Stimulated activated naive CD8-positive, alpha-beta T cell treated with anti-CD3 and anti-CD28 coated beads, Interleukin-15, amount 100 ng/mL, for 72 hours (primary cell): Measurements from ENCODE around the gene TACC2.
A peak's percentile ranks its signal among the peaks of the same experiment; 100 is the strongest.
"Not testable (repeated sequence)": the region's sequence is repeated elsewhere in the genome, so short reads cannot be mapped to it uniquely, and the experiment has no call there.

ENCODE experiments used
- ATAC-seq: fragments of 150-1000 bp; cut with Tn5 transposase; 2 replicates; pipeline ENCODE4 v1.10.0; 2021; ENCODE audit warnings: mild to moderate bottlenecking, moderate library complexity
- DNase-seq, 2 donors: peaks; one replicate each; pipeline ENCODE4 v3.0.0; 2021 to 2022
- H3K27ac Mint-ChIP-seq, 2 donors: one replicate each; pipeline ENCODE4 v1.8.0; 2022; ENCODE audit warnings: mild to moderate bottlenecking in 2 of 2, mixed read lengths in 2 of 2, moderate library complexity in 2 of 2
- H3K27me3 Mint-ChIP-seq: one replicate; pipeline ENCODE4 v1.8.0; 2022; ENCODE audit warnings: mixed read lengths
- H3K4me1 Mint-ChIP-seq: one replicate; pipeline ENCODE4 v1.8.0; 2022; ENCODE audit warnings: mild to moderate bottlenecking, mixed read lengths
- H3K4me3 Mint-ChIP-seq, 2 donors: one replicate each; pipeline ENCODE4 v1.8.0; 2022; ENCODE audit warnings: mild to moderate bottlenecking in 2 of 2, mixed read lengths in 2 of 2, moderate library complexity in 1 of 2
- H3K9me3 Mint-ChIP-seq, 2 donors: one replicate each; pipeline ENCODE4 v1.8.0; 2022; ENCODE audit warnings: mixed read lengths in 2 of 2

The TACC2 gene

DNA sequence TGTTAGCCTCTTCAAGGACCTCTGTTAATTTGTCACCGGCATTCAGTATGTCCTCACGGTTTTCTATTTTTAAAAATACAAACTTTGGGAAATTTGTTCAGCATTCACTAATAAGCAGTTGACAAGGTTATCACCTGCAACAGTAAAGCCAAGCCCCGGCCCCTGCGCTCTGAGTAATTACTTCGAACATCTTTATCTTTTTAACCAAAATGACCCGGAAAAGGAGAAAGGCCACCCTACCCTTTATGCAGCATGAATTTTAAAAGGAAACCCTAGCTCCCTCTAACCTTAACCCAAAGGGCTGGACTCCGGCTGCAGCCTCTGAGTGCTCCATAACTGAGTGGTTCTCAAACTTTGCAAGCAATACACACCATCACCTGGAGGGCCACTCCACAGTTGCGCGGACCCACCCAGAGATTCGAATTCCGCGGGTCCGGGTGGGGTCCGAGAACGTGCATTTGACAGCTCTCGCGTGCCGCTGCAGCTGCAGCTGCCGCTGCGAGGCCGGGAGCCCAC, 14.9 kb upstream of the TACC2 start:
- Mint-ChIP-seq H3K9me3 (peaks cover 17 to 20% of the 10 kb centered on the region in 2 donors), H3K27ac (peak overlapping the region; percentile 52 to 54), H3K4me1 (peaks cover 22% of the 10 kb centered on the region), H3K4me3 (peak overlapping the region; percentile 86 to 90), H3K27me3 (no peaks in the 10 kb centered on the region)
- ATAC-seq (peak; percentile 42), DNase-seq (no peak)

DNA sequence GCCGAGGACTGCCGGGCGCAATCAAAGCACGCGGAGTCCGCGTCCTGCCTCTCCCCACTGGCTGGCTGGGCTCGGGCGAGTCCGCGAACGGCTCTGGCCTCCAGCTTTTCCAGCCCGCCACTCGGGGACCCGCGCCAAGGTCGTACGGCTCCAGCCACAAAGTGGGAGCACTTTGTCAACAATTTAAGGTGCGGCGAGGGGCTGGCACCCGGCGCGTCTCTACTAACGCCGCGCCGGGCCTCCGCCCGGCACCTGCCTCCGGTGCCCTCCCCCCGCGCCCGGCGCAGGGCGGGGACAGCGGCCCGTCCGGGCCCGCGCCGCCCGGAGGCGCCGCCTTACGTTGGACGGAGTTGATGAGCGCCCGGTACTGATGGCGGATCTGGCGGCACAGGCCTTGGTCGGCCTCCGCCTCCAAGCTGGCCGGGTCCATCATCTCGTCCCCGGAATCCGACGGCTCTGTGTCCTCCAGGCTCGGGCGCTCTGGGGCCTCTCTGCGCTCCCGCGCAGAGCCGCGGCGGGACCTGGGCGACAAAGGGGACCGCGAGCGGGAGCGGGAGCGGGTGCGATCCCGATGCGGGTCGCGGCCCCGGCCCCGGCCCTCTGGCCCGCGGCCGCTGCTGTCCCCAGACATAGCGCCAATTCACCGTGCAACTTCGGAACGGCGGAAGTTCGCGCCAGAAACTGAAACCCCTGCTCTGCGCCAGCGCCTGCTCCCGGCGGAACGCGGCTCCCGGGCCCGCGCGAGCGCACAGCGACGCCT, 14.2 kb upstream of the TACC2 start, which contains the start of gene NSMCE4A:
Gene NSMCE4A (minus strand): TSS at position 683 of the 760 bp plus-strand sequence. CDS start 52 bp downstream, at position 631.
- H3K4me3 Mint-ChIP-seq, result peak within 1 kb of the TSS; percentile 86 to 90
- ATAC-seq (peak; percentile 90), DNase-seq (peak; percentile 77 to 79)
- no peaks in the 10 kb centered on the region for H3K27me3 Mint-ChIP-seq
- peaks cover 17 to 20% of the 10 kb centered on the region in 2 donors for H3K9me3 Mint-ChIP-seq
- peak within 1 kb of the TSS; percentile 52 to 54 for H3K27ac Mint-ChIP-seq
- H3K4me1 Mint-ChIP-seq, result peaks cover 22% of the 10 kb centered on the region

DNA sequence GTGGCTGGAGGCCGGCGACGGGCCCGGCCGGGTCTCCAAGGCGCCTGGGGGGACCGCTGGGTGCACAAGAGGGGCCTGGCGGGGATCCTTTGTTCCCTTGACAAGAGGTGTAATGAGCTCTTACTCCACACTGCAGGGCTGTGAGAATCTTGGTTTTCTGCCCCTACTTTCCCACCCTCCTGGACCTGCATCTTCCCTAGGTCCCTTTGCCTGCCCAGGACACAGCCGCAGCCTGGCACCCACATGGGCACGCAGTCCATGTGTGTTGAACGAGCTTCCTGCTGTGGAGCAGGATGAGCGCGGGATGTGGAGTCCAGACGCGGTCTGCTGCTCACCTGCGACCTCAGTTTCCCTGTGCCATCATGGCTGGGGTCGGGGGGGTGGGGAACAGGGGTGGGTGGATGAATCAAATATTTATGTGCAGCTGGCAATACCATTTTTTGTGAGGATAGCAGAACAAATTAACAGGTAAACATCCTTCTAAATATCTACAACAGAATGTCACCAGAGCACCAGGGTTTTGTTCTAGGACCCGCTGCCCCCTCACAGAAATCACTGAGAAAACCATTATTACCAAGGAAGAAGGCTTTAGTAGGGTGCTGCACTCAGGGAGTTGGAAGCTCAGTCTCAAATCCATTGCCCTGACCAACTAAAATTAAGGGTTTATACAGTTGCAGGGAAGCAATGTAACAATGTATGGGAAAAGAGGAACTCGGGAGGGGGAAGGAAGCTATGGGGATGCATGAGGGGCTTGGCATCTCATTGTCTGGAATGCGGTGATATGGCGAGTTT, 13.5 kb upstream of the TACC2 start:
- Mint-ChIP-seq H3K27me3 (no peaks in the 10 kb centered on the region), H3K9me3 (peaks cover 17 to 20% of the 10 kb centered on the region in 2 donors), H3K4me1 (peaks cover 22% of the 10 kb centered on the region), H3K27ac (peak overlapping the region in 1 of 2 donors; percentile 52), H3K4me3 (peak overlapping the region; percentile 64 to 90)
- ATAC-seq, result no peak
- no peak for DNase-seq

DNA sequence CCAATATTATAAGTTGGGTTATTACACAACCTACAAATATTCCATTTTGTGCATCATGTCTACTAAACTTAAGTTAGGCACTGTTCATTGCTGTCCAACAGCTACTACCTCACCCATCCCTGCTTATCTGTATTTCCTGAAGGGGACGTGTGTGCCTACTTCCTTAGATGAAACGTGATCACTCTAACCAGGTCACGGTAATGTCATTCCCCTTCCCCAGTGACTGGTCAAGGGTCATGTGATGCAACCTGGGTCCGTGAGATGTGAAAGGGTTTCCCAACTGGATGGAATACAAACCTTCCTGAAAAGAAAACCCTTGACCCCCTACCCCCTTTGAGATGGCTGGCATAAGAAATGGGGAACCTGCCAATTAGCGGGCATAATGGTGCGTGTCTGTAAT, 12.4 kb upstream of the TACC2 start:
- Mint-ChIP-seq H3K27ac (no peak overlapping the region), H3K4me1 (peaks cover 22% of the 10 kb centered on the region), H3K9me3 (peaks cover 17 to 27% of the 10 kb centered on the region in 2 donors), H3K4me3 (no peak overlapping the region), H3K27me3 (no peaks in the 10 kb centered on the region)
- no peak for ATAC-seq
- no peak for DNase-seq

DNA sequence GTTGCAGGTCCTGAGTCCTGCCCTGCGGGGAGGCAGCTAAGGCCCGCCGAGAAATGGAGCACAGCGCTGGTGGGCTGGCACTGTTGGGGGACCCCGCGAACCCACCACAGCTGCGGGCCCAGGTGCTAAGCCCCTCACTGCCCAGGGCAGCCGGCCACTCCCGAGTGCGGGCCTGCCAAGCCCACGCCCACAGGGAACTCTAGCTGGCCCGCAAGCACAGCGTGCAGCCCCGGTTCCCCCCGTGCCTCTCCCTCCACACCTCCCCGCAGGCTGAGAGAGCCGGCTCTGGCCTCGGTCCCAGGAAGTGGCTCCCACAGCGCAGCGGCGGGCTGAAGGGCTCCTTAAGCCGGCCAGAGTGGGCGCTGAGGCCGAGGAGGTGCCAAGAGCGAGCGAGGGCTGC, 10.5 kb upstream of the TACC2 start:
- DNase-seq, result no peak
- peaks cover 17 to 33% of the 10 kb centered on the region in 2 donors for H3K9me3 Mint-ChIP-seq
- H3K27me3 Mint-ChIP-seq, result no peaks in the 10 kb centered on the region
- peaks cover 9% of the 10 kb centered on the region for H3K4me1 Mint-ChIP-seq
- no peak overlapping the region for H3K4me3 Mint-ChIP-seq
- no peak overlapping the region for H3K27ac Mint-ChIP-seq
- ATAC-seq, result no peak

DNA sequence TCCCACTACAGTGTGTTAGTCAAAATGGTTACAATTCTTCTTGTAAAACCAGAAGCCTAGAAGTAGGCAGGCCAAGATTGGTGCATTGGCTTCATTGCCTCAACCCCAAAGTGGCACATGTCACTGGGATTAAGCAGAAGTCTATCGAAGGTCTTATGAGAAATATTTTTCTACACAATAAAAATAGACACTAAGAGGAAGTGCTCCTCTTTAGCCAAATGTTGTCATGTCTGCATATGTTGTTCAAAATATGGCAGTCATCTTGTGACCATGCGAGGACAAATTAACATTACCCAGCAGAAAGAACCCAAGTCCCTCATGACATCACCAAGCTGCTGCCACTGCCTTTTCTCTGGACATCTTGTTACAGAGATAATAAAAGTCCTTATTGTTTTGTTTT, 7.6 kb upstream of the TACC2 start:
- H3K27ac Mint-ChIP-seq, result no peak overlapping the region
- H3K9me3 Mint-ChIP-seq, result peaks cover 27 to 41% of the 10 kb centered on the region in 2 donors
- no peaks in the 10 kb centered on the region for H3K4me1 Mint-ChIP-seq

DNA sequence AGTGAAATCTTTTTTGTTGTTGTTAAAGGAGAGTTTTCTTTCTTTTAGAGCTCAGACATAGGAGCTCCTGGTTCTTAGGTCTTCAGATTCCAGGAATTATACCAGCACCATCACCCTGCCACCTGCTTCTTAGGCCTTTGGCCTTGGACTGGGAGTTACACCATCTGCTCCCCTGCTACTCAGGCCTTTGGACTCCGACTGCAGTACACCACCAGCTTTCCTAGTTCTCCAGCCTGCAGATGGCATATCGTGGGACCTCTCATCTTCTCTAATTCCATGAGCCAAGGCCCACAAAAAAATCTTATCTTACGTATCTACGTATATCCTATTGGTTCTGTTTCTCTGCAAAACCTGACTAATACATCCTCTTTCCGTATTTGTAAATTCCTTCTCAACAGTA, 5.1 kb upstream of the TACC2 start:
- peaks cover 12% of the 10 kb centered on the region for H3K4me1 Mint-ChIP-seq
- peaks cover 15% of the 10 kb centered on the region for H3K27me3 Mint-ChIP-seq
- ATAC-seq (no peak), DNase-seq (no peak)
- H3K9me3 Mint-ChIP-seq, result peaks cover 15 to 35% of the 10 kb centered on the region in 2 donors
- no peak overlapping the region for H3K4me3 Mint-ChIP-seq
- no peak overlapping the region for H3K27ac Mint-ChIP-seq

More for the DNA sequence above, 7.6 kb upstream of the TACC2 start:
- Mint-ChIP-seq H3K4me3 (no peak overlapping the region), H3K27me3 (peaks cover 8% of the 10 kb centered on the region)
- DNase-seq (no peak), ATAC-seq (no peak)

DNA sequence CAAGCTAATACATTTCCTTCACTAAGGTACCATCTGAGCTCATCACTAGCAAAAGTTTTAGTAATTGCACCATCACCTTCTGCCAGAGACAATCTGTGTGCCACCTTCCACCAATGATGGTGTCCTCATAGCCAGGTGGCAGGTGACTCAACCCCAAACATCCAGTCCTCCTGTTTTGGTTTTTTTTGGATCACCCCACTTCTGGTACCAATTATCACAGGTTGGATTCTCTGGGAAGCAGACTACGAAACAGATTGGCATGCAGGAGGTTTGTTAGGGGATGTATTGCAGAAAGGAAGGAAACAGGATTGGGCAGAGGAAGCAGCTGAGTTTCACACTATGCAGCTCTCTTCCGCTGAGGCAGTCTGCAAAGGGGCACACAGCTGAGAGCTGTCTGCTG, 4.5 kb upstream of the TACC2 start:
- peaks cover 15% of the 10 kb centered on the region for H3K27me3 Mint-ChIP-seq
- H3K4me3 Mint-ChIP-seq, result no peak overlapping the region
- DNase-seq (no peak), ATAC-seq (no peak)
- H3K9me3 Mint-ChIP-seq, result peaks cover 15 to 35% of the 10 kb centered on the region in 2 donors
- H3K4me1 Mint-ChIP-seq, result peaks cover 13% of the 10 kb centered on the region
- H3K27ac Mint-ChIP-seq, result no peak overlapping the region

DNA sequence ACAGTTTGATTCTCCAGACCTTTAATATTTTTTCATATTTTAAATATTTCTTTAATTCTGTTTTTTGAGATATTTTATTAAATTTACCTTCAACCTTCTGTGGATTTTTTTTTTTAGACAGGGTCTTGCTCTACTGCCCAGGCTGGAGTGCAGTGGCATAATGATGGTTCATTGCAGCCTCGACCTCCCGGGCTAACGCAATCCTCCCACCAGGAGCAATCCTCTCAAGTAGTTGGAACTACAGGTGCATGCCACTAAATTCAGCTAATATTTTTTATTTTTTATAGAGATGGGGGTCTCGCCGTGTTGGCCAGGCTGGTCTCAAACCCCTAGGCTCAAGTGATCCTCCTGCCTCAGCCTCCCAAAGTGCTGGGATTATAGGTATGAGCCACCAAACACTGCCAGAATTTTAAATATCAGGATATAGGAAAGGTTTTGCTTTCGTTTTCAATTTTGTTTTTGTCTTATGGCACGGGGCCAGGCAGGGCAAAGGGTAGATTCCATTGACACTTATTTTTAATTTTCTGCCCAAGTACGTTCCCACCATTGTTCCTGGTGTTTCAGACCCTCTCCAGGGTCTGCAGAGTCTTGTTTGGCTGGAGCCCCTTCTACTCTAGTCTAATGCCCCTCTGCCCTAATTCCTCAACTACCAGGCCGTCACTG, 1.2 kb downstream of the TACC2 start:
- no peak for ATAC-seq

DNA sequence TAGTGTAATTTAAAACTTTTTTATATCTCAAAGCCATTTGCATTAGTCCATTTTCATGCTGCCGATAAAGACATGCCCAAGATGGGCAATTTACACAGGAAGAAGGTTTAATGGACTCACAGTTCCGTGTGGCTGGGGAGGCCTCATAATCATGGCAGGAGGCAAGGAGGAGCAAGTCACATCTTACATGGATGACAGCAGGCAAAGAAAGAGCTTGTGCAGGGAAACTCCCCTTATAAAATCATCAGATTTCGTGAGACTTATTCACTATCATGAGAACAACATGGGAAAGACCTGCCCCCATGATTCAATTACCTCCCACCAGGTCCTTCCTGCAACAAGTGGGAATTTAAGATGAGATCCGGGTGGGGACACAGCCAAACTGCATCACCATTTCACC, 2.8 kb downstream of the TACC2 start:
- not testable (repeated sequence) for ATAC-seq, DNase-seq, H3K27ac Mint-ChIP-seq, H3K4me3 Mint-ChIP-seq, H3K9me3 Mint-ChIP-seq
- H3K4me1 Mint-ChIP-seq, result peaks cover 13% of the 10 kb centered on the region
- peaks cover 52% of the 10 kb centered on the region for H3K27me3 Mint-ChIP-seq

More for the DNA sequence above, 1.2 kb downstream of the TACC2 start:
- peaks cover 40% of the 10 kb centered on the region for H3K27me3 Mint-ChIP-seq
- DNase-seq, result no peak
- H3K4me3 Mint-ChIP-seq, result no peak overlapping the region
- peaks cover under 1 to 7% of the 10 kb centered on the region in 2 donors for H3K9me3 Mint-ChIP-seq
- peaks cover 13% of the 10 kb centered on the region for H3K4me1 Mint-ChIP-seq
- no peak overlapping the region for H3K27ac Mint-ChIP-seq

DNA sequence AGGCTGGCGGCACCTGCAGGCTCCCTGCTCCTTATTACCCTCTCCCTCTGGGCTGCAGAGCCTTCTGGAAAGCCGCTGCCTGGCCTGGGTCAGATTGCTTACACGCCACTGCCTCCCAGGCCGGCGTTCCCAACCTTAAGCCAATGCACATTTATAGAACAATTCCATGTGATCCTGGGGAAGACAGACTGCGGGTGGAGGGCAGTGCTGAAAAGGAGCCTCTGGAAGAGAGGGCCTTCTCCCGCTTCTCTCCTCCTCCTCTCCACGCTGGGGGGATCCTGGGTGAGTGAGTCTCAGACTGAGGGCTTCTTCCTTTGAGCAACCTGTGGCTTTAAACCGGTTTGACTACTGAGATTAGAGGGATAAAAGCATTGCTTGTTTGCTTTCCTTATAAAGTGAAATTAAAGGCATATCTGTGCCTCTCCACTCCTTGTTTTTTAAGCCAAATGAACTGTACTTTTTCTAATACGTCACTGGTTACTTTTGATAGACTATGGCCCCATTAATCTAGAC, 5.5 kb downstream of the TACC2 start:
- no peak overlapping the region for H3K4me3 Mint-ChIP-seq
- H3K27me3 Mint-ChIP-seq, result peaks cover 59% of the 10 kb centered on the region

DNA sequence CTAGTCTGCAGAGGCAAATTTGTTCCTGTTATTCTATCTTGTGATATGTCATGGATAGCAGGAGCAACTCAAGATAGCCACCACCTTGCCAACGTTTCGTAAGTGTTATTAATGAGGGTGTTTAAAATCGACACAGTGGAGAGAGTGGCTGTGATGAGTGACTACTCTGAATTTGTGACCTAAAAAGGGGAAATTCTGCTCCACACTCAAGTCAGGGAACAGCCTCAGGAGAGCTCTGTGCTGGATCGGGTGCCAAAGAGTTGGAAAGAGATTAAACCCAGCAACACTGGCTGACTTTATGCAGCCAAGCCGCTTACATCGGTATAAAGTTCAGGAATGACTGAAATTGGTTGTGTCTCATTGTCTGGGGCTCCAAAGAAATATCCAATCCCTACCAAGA, 9.5 kb downstream of the TACC2 start:
- no peak overlapping the region for H3K27ac Mint-ChIP-seq

More for the DNA sequence above, 5.5 kb downstream of the TACC2 start:
- peaks cover 1% of the 10 kb centered on the region in 2 donors for H3K9me3 Mint-ChIP-seq
- H3K4me1 Mint-ChIP-seq, result no peaks in the 10 kb centered on the region
- no peak for ATAC-seq
- no peak for DNase-seq
- peak overlapping the region in 1 of 2 donors; percentile 63 for H3K27ac Mint-ChIP-seq

DNA sequence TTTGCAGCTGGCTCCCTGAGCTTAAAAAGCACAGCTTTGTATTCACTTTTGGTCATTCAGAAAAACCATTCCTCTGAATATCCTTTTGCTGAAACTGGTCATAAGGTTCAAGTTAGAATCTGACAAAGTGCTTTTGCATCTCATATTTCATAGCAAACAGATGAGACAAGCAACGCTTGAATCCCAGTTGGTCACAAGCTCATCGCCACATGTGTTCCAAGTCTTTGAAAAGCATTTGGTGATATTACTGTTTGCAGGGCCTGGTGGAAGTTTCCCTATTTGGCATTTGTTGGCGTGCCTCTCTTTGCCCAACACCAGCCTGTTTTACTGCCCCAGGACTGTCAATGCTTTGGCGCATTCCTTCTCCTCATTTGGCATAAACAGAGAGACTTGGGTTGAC, 10.3 kb downstream of the TACC2 start:
- Mint-ChIP-seq H3K27ac (no peak overlapping the region), H3K27me3 (peaks cover 35% of the 10 kb centered on the region), H3K4me3 (no peak overlapping the region), H3K9me3 (peaks cover 16 to 39% of the 10 kb centered on the region in 2 donors), H3K4me1 (no peaks in the 10 kb centered on the region)
- DNase-seq, result no peak
- no peak for ATAC-seq

More for the DNA sequence above, 9.5 kb downstream of the TACC2 start:
- DNase-seq, result no peak
- Mint-ChIP-seq H3K9me3 (peaks cover 16 to 39% of the 10 kb centered on the region in 2 donors), H3K4me3 (no peak overlapping the region), H3K4me1 (no peaks in the 10 kb centered on the region), H3K27me3 (peaks cover 42% of the 10 kb centered on the region)
- no peak for ATAC-seq

DNA sequence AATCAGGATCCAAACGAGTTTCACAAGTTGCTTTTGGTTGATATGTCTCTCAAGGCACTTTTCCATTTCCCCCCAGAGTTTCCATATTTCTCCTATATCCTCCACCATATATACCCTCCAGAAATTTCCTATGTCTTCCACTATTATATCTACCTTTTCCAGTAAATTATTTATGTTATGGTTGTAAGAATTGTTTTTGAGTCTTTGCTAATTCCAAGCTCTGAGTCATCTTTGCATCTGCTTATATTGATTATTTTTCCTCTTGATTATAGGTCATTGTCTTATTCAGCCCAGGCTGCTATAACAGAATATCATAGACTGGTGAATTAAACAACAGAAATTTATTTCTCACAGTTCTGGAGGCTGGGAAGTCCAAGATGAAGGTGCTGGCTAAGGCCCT, 12.7 kb downstream of the TACC2 start:
- Mint-ChIP-seq H3K27ac (no peak overlapping the region), H3K9me3 (peaks cover 16 to 39% of the 10 kb centered on the region in 2 donors), H3K4me1 (no peaks in the 10 kb centered on the region), H3K4me3 (no peak overlapping the region), H3K27me3 (peaks cover 12% of the 10 kb centered on the region)
- ATAC-seq (no peak), DNase-seq (no peak)

DNA sequence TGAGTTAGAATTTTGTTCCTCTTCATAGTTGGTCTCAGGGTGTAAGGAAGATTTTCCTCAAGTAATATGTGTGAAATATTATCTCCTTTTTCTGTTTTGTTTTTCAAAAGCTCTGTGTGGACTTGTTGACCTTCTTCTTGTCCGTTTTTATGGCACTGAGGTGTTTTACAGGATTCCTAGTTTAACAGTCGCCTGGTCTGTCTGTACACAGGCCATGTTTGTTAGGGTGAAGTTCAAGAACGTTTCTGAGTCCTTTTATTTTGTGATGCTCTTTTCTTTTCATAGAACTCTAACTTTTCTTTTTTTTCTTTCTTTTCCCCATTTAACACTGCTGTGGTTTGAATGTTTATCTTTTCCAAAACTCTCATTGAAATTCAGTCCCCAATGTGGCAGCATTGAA, 18.5 kb downstream of the TACC2 start:
- H3K9me3 Mint-ChIP-seq, result peaks cover 8 to 11% of the 10 kb centered on the region in 2 donors
- ATAC-seq (no peak), DNase-seq (no peak)
- peaks cover 11% of the 10 kb centered on the region for H3K27me3 Mint-ChIP-seq
- no peak overlapping the region for H3K27ac Mint-ChIP-seq
- H3K4me1 Mint-ChIP-seq, result no peaks in the 10 kb centered on the region
- no peak overlapping the region for H3K4me3 Mint-ChIP-seq
